Endothelial cell of umbilical vein (primary cell): ENCODE data around the gene BTBD10.

ENCODE experiments used
- CTCF ChIP-seq, 2 donors: IDR thresholded peaks; 1 replicate in 1 of 2; 2 replicates in 1 of 2; pipeline ENCODE4 v1.5.1; 2011; ENCODE audit warnings: low read length in 2 of 2, mild to moderate bottlenecking in 2 of 2, moderate library complexity in 2 of 2, control low read depth in 1 of 2, inconsistent platforms in 1 of 2, low read depth in 1 of 2; ENCODE audit not compliant: insufficient read depth in 1 of 2; ENCODE audit errors: extremely low read depth in 1 of 2
- JUN ChIP-seq: IDR thresholded peaks from 2 replicates; pipeline ENCODE4 v1.6.1; 2011; ENCODE audit warnings: borderline replicate concordance, low read depth; ENCODE audit not compliant: insufficient read length, insufficient read depth
- POLR2A ChIP-seq: IDR thresholded peaks from 2 replicates; pipeline ENCODE4 v1.6.1; 2012; ENCODE audit warnings: low read depth, mild to moderate bottlenecking, control low read depth, low read length
- POLR2AphosphoS5 ChIP-seq: IDR thresholded peaks from 2 replicates; pipeline ENCODE4 v1.6.1; 2012; ENCODE audit warnings: low read depth, mild to moderate bottlenecking, control low read depth, low read length, moderate library complexity; ENCODE audit not compliant: insufficient read depth

GRCh38 chr11:13486926-13487660 lies 24.1 kb upstream of the BTBD10 start:
- TF ChIP-seq CTCF (IDR thresholded peaks at IDR 0.05; ENCODE audit: extremely low read depth in 1 of 2, insufficient read depth in 1 of 2, low read depth in 1 of 2, low read length in 2 of 2): peak; percentile 32 to 69
- TF ChIP-seq POLR2AphosphoS5: no peak
- TF ChIP-seq POLR2A: no peak
- no peak for TF ChIP-seq JUN
